Eye (tissue), 1 donor: ENCODE results near the gene NES.

Experiments used
- DNase-seq: peaks from one replicate; pipeline ENCODE4 v3.0.0-alpha.2; 2015

NES gene

DNA sequence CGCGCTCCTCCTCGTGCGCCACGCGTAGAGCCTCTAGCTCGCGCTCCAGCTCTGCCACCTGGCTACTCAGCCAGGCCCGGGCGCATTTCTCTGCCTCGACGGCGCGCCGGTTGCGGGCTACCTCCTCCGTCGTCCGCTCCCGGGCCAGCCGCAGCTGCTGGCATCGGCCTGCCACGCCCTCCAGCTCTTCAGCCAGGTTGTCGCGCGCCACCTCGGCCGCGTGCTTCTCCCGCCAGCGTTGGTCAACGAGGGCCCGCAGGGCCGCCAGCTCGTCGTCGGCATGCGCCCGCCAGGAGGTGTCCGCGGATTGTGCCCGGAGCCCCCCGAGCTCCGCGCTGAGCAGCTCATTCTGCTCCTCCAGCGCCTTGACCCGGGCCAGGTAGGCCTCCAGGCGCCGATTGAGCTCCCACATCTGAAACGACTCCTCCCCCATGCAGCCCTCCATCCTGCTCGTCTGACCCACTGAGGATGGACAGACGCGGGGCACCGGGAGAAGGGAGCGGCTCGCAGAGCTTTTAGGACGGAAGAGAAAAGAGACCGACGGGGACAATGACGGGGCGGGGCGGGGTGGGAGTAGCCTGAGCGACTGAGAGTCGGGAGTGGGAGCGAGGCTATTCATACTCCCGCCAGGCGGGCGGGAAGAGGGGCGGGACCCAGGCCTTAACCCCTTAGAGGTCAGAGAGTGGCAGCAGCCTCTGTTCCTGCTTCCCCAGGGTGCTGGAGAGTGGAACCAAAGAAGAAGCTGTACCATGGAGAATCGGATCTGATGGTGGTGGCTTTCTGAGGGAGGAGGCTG lies at the start of gene NES:
TSS of gene NES (minus strand) at position 588 of the 796 bp plus-strand sequence. CDS start at position 445, 143 bp downstream.
- DNase-seq: peak; percentile 94

DNA sequence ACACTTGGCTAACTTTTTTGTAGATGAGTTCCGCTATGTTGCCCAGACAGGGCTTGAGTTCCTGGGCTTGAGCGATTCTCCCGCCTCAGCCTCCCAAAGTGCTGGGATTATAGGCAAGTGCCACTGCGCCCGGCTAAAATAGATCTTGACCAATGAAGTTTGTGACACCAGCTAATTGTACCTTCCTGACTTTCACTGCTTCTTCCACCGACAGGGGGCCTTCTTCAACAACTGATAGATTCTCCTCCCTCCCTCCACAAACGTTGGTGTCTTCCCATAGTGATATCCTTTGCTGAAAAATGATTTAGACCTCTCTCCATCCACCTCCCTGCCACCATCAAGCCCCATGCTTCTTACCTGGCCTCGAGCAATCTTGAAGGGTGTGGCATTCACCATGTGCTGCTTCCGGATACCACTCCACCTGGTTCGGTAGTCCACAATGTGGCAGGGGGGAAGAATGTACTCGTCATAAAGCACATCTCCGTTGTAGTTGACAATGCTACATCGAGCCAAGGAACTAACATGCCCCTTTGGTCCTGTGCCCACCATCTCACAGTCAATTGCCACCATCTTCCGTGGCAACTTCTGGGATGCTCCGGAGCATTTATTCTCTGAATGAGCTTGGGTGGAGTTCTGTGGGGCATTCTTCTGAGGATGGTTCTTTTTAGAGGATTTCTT lies 49.5 kb upstream of the NES start:
- peak; percentile 57 for DNase-seq

DNA sequence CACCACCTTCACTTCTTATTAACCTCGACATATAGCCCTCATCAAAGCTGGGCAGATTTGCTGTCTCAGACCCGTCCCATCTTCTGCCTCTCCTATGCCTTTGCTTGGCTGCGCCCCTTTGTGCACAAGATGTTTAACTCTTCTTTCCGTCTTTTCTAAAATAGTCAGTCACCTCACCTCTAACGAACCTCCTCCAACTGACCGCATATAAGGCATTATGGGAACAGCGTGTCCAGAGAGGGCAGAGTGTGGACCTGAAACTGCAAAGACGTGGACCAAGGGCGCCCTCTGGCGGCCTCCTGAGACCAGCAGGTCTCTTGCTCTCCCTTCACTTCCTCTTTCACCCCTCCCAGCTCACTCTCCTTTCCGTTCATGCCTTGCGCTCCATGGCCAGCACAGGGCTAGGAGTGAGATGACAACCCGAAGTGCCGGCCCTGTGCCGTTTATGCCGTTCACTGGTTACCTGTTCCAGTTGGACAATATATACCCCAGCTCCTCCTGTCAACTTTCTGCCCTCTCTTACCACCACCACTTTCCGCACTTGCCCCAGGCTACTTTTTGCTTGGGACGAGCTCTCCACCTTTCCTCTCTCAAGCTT lies 48.6 kb upstream of the NES start:
- peak; percentile 95 for DNase-seq

- no peak for DNase-seq
Observed at GRCh38 chr1:156721535-156721934, 44.3 kb upstream of the NES start.

DNA sequence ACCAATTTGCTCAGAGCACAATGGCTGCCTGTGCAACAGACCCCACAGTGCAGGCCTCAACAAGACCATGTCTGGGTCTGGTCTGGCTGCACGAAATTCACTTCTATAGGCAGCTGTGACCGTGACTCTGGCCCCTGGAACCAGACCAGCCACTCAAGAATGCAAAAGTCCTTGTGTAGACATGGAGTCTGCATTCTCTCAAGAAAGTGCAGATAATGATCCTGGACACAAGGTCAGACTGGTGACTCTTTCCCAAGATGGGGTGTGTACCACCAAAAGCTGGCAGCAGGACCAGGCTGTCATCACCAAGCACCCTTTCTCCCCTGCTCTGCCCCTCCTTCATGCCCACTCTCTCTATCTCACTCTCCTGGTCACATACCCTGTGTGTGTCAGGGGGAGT lies 43.9 kb upstream of the NES start:
- DNase-seq: no peak

- peak; percentile 52 for DNase-seq
Observed at GRCh38 chr1:156717351-156717750, 40.1 kb upstream of the NES start.

GRCh38 chr1:156714830-156715229 lies 37.6 kb upstream of the NES start:
- DNase-seq: no peak

DNA sequence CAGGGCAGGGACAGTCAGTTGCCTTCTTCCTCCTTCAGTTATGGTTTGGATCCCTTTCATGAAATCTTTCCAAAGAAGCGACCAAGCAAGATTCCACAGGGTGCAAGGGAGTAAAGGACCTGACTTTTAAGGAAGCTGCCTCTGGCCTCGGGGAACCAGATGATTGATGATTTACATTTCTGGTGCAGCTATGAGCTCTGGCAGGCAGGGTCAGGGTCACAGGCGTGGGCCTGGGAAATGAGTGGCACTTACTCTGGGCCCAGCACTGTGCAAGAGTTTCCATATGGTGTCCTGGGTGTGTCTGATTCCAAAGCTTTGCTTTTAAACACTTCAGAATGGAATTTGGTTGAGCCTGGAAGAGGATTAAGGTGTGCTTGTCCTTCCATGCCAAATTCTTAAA lies 35.4 kb upstream of the NES start:
- no peak for DNase-seq

DNA sequence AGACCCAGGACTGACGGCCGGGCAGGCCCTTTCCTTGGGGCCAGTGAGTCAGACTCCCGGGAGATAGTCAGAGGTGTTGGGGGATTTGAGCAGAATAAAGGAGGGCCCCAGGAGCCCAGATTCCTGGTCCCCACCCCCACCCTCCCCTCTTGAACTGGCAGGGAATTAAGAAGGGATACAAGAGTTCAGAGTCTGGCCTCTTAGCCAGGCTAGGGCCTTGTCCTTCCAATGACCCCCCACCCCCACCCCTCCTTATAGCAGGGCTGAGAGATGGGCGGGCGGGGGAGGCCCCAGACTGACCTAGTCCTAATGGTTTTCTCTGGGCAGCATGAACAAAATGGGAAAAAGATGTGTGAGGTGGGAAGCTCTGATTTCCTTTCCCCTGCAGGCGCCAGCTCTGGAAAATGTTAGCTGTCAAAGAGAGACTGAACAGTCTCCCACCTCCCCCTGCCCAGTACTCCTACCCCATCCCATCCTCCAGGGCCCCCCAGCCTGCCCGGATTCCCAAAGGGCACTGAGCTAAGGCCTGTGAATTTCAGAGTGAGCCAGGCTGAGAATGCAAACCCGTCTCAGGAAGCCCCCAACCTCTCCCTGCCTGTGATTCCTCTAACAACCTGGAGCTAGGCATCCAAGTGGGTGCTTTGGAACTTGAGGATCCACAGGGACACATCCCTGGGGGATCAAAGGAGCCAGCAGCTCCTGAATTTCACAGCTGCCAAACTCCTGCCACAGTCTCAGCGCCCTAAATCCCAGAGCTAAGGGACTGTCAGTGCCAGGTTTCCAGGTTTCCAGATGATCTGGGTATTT lies 34.0 kb upstream of the NES start:
- peak; percentile 39 for DNase-seq

GRCh38 chr1:156709757-156710489 lies 32.7 kb upstream of the NES start:
- peak; percentile 61 for DNase-seq

GRCh38 chr1:156709031-156709430 lies 31.8 kb upstream of the NES start:
- peak; percentile 41 for DNase-seq

DNA sequence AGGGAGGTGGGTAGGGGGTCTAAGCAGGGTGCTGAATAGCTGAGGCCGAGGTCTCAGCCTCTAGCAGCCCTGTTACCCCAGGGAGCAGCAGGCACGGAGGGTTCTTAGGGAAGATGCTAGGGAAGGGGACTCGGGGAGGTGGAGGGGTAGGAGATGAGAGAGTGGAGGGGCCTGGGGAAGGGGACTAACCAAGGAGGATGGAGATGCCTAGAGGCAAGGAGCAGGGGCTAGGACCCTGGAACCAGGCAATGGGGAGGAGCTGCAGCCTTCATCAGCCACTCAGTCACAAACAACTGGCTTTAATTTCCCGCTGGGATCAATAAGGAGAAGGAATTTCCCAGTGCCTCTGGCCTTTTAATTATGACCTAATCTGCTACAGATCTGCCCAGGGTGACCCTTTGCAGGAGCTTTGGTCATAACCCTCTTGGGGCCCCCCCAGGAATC lies 31.0 kb upstream of the NES start:
- peak; percentile 85 for DNase-seq

DNA sequence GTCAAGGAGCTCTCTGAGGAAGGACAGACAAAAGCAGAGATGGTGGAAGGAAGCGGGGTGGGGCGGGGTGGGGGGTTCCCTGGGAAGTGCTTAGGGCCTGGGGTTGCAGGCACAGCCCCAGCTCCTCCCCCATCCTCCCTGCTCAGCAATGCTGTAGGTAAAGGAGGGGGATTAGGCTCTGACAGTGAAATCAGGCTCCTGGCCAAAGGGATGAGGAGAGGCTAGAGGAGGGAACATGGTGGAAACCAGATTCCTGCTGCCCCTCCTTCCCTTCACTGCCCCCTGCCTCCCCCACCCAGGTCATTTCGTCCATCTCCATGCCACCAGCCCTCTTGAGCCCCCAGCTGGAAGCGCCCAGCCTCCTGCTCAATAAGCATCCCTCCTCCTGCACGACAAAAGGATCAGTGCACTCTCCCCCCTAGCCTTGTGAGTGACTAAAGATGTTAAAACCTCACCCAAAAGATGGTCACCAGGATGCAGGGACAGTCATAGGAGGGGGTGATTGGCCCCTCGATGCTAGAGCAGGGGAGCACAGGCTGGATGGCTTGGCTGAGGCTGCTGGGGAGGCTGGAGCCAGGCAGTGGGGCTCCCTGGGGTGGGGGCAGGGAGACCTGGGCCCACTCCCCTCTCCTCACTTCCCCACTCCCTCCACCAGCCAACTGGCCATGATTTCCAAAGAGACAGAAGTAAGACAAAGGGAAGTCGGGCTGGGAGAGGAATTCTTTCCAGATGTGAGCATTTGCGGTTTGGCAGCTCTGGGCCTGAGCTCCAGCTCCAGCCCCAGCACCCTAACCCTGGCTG lies 30.4 kb upstream of the NES start:
- DNase-seq: peak; percentile 89

DNA sequence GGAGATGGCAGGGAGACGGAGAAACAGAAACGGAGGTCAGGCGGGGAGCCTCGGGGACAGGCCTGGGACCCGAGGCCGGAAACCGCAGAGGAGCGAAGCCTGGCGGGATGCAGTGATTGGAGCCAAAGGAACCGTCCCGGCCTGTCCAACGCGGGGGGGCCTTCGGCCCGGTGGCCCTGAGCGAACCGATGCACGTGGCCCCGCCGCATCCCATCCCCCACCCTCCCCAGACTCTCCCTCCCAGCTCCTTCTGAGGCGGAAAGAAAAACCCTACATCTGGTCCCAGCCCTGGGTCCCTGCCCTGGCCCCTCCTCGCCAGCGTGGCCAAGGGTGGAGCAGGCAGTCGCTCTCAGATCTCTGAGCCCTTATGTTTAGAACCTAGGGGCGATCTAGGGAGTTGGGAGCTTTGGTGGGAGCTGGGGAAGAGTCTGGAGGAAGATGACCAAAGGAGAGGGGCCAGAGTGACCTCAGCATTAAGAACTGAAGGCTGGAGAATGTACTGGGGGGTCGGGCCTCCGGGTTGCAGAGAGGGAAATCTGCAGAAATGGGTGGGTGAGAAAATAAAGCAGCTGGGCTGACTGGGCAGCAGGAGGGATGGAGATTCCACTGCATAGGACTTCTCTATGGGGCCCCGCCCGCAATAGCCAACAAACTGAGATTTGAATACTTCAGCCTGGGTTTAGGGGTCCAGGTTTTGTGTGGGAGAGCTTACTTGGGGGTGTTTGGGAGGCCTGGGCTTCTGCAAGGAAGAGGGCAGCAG lies 29.6 kb upstream of the NES start:
- peak; percentile 86 for DNase-seq

- peak; percentile 95 for DNase-seq
Observed at GRCh38 chr1:156705918-156706656, 28.9 kb upstream of the NES start.

DNA sequence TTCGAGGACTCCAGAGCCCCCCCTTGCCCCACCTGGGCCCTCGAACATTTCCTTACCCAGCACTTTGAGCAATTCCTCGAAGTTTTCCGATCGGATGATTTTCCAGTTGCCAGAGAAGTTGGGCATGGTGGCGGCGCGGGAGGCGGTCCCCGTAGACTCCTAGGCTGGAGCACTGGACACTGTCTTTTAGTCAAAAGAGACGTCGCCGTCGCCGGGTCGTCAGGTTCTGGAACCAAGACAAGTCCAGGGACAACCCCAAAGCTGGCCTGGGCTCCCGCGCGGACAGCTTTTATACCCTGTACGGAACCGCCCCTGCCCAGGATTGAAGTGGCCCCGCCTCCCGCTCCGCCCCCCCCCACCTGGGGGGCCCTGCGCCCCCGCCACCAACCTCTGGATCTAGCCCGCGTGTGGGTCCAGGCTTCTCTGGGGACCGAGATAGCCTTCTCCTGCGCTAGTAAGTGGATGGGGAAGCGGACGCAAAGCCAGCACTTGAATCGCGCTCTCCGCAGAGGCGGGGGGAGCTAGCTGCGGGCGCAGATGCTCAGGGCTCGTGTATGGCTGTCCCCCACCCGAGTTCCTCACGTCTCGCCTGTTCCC lies 28.2 kb upstream of the NES start, which contains the start of gene CRABP2:
TSS of gene CRABP2 (minus strand) at position 263 of the 597 bp plus-strand sequence. CDS start at position 126, 137 bp downstream.
- DNase-seq: peak; percentile 85

DNA sequence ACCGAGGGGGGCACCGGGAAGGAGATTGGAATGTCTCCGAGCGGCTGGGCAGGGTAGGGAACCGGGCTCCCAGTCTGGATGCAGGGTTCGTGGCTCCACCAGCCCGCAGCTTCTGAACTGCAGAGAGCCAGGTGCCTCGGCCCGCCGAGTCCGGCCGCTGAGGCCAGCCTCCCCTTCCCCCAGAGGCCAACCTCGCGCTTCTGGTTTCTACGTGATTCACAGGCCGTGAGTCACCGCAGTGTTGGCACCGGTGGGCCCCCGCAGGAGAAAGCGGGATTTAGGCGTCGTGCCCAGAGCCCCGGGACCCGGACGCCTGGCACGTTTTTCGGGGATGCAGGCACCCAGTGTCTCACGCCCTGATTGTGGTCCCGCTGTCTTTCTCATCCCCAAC lies 27.7 kb upstream of the NES start:
- DNase-seq: peak; percentile 66

- DNase-seq: peak; percentile 39
Observed at GRCh38 chr1:156704166-156704711, 27.0 kb upstream of the NES start.

- peak; percentile 53 for DNase-seq
Observed at GRCh38 chr1:156703741-156704140, 26.5 kb upstream of the NES start.
